Choroid plexus epithelial cell (primary cell): ENCODE results near the gene ZNF212.
"Not testable (repeated sequence)": the region's sequence is repeated elsewhere in the genome, so short reads cannot be mapped to it uniquely, and the experiment has no call there.

Experiments used
- DNase-seq: peaks from one replicate; pipeline ENCODE4 v3.0.0-alpha.2; 2010; ENCODE audit warnings: low read depth
- H3K4me3 ChIP-seq: 2 replicates; pipeline ENCODE4 v1.5.1; 2011; ENCODE audit warnings: low read depth, mild to moderate bottlenecking, control low read depth, low read length, moderate library complexity
- CTCF ChIP-seq: conservative IDR thresholded peaks from 2 replicates; pipeline ENCODE4 v1.5.1; 2011; ENCODE audit warnings: low read depth, mild to moderate bottlenecking, control low read depth, inconsistent platforms, low read length, moderate library complexity

Gene ZNF212

GRCh38 chr7:149241696-149242095 is 2.2 kb downstream of the ZNF212 start:
- no peak for DNase-seq
- no peak for TF ChIP-seq CTCF
- no peak overlapping the region for H3K4me3 ChIP-seq

- no peak overlapping the region for H3K4me3 ChIP-seq
- TF ChIP-seq CTCF = no peak
- DNase-seq = no peak
Observed at GRCh38 chr7:149245244-149245643, 5.8 kb downstream of the ZNF212 start.

GRCh38 chr7:149245744-149246143 is 6.3 kb downstream of the ZNF212 start:
- H3K4me3 ChIP-seq = no peak overlapping the region
- DNase-seq = no peak
- TF ChIP-seq CTCF = no peak

GRCh38 chr7:149248777-149249176 is 9.3 kb downstream of the ZNF212 start:
- no peak for DNase-seq
- no peak for TF ChIP-seq CTCF
- H3K4me3 ChIP-seq = no peak overlapping the region

GRCh38 chr7:149250151-149250550 is 10.7 kb downstream of the ZNF212 start:
- not testable (repeated sequence) for H3K4me3 ChIP-seq, DNase-seq

GRCh38 chr7:149251518-149251917 is 12.1 kb downstream of the ZNF212 start:
- not testable (repeated sequence) for DNase-seq, H3K4me3 ChIP-seq

GRCh38 chr7:149252378-149252777 is 12.9 kb downstream of the ZNF212 start:
- H3K4me3 ChIP-seq = no peak overlapping the region
- no peak for DNase-seq
- TF ChIP-seq CTCF = no peak

GRCh38 chr7:149253665-149254064 is 14.2 kb downstream of the ZNF212 start:
- no peak for TF ChIP-seq CTCF
- no peak overlapping the region for H3K4me3 ChIP-seq
- DNase-seq = no peak
